Sciatic nerve (tissue), 2 donors: ENCODE results near the gene DENND6B. TPM values are rescaled to one million over a fixed set of nuclear protein-coding genes. Genes with fewer than 3 reads are reported as not detected.

ENCODE experiments used
- ATAC-seq: fragments of 200-7000 bp; cut with Tn5 transposase; one replicate; pipeline ENCODE4 v1.9.1; 2020; ENCODE audit warnings: mild to moderate bottlenecking, moderate library complexity
- DNase-seq: peaks from one replicate; pipeline ENCODE4 v3.0.0-alpha.2; 2020; ENCODE audit warnings: low spot score
- intact Hi-C: fragments of 100-400 bp; cut with DNase I; formaldehyde crosslinking; loops from one replicate; pipeline ENCODE4 v1.14.2; 2022
- total RNA-seq: library from RNA; stranded (reverse); fragmentation: NEBNext Ultra II Directional; extraction: Animal tissue kit (Norgen Biotek cat#: 25700); gene quantifications from one replicate; pipeline ENCODE4 v1.2.1, GENCODE V29; 2021
- donor health status: DM: no; HTN: no; CAD: no.
- donor health status: DM: no; HTN: no; CAD: no.

Gene DENND6B
- total RNA-seq, 1 donor from 2014 or later, result 14.0 TPM

DNA sequence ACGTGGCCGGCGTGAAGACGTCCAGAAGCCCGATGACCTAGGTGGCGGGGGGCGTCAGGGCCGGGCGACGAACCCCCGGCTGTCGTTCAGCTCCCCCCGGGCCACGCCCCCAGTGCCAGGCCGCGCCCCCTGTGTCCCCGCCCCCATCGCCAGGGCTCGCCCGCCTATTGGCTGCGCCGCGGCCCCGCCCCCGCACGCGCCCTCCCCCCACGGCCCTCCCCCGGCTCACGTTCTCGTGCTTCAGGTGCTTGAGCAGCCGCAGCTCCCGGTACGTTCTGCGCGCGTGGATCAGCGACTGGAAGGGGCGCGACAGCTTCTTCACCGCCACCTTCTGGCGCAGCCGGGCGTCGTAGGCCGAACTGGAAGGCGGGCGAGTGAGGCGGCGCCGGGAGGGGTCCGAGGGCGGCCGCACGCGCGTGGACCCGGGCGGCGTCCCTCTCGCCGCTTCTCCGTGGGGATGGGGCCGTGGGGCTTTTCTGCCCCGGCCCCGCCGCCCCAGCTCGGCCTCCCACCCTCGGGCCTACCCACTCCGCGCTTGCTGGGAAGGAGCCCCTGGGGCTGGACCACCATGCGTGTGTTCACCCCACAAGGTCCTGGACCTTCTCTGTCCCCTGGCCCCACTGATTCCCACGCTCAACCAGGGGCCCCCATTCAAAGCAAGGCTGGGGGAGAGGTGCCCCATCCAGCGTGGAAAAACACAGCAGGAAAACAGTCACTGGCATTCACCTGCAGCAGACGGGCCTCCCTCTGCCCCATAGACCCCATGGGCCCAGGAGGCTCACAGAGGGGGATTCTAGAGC, 59.0 kb downstream of the DENND6B start:
- ATAC-seq, result peak; percentile 65
- DNase-seq, result peak; percentile 84
- intact Hi-C loops, result loop anchor here (2.0 kb wide), 1 partner anchor 59 kb away; the partner anchor contains the start of gene DENND6B

GRCh38 chr22:50266994-50267393, 59.8 kb downstream of the DENND6B start:
- intact Hi-C loops, result no loop called here
- no peak for DNase-seq

DNA sequence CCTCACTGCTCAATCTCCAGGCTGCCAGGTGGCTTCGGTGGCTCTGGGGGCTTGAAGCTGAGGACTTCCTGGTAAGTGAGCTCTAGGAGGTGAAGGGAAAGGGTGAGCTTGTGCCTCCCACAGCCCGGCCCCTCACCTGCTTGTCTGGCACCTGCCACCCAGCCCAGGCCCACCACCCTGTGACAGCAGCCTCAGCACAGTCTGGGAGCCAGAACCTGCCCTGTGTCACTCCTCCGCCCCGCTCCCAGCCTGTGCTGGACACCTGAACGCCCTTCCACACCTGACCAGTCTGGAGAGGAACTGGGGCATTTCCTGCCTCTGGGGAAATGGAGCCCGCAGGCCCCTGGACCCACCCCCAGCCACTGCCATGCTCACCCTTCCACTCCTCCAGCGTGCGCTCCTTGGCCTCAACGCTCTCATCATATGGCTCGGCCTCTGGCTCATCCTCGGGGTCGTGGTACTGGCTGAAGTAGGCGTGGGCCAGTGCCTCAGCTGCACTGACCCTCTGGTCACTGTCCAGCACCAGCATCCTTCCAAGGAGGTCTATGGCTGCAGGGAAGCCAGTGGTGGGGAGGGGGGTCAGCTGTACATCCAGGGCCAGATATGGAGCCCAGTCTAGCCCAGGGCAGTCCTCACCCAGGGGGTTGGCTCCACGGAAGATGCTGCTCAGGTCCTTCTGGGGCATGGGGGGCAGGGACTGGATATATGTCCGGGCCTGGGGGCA, 61.7 kb downstream of the DENND6B start:
- intact Hi-C loops, result loop anchor here (5.0 kb wide), 1 partner anchor 72 kb away; no protein-coding TSS in a partner anchor
- no peak for DNase-seq
- no peak for ATAC-seq

More at GRCh38 chr22:50266994-50267393, 59.8 kb downstream of the DENND6B start:
- ATAC-seq, result no peak

DNA sequence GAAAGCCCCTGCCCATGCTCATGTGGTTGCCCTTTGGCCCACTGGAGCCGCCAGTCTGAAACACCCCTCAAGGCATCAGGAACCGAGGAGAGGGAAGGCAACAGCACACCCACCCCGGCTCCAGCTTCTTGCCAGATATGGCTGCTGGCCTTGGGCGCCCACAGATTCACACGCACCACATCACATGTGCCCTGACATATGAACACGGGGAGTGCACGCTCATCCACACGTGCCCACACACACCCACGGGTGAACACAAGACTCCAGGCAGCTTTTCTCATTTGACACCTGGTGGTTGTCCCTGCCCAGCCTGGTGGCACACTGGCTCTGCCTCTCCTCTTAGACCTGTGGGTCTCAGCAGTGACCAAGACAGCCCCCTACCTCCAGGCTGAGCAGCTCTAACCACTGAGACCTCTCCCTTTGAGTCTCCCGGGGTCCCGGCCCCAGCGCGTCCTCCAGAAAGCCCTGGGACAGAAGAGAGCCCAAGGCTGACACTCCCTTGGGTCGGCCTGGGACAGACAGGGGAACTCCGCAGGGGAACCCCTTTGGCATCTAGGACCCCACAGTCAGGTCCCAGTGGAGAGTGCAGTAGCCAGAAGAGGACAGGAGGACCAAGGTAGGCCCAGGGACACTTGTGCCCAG, 62.6 kb downstream of the DENND6B start:
- ATAC-seq (no peak), DNase-seq (no peak)
- intact Hi-C loops, result loop anchor here (5.0 kb wide), 1 partner anchor 73 kb away; no protein-coding TSS in a partner anchor

- intact Hi-C loops, result loop anchor here (5.0 kb wide), 1 partner anchor 74 kb away; no protein-coding TSS in a partner anchor
- ATAC-seq, result no peak
- no peak for DNase-seq
Observed at GRCh38 chr22:50262973-50263617, 63.7 kb downstream of the DENND6B start.

GRCh38 chr22:50262460-50262911, 64.3 kb downstream of the DENND6B start:
- DNase-seq (no peak), ATAC-seq (no peak)
- intact Hi-C loops, result loop anchor here (5.0 kb wide), 1 partner anchor 75 kb away; no protein-coding TSS in a partner anchor

DNA sequence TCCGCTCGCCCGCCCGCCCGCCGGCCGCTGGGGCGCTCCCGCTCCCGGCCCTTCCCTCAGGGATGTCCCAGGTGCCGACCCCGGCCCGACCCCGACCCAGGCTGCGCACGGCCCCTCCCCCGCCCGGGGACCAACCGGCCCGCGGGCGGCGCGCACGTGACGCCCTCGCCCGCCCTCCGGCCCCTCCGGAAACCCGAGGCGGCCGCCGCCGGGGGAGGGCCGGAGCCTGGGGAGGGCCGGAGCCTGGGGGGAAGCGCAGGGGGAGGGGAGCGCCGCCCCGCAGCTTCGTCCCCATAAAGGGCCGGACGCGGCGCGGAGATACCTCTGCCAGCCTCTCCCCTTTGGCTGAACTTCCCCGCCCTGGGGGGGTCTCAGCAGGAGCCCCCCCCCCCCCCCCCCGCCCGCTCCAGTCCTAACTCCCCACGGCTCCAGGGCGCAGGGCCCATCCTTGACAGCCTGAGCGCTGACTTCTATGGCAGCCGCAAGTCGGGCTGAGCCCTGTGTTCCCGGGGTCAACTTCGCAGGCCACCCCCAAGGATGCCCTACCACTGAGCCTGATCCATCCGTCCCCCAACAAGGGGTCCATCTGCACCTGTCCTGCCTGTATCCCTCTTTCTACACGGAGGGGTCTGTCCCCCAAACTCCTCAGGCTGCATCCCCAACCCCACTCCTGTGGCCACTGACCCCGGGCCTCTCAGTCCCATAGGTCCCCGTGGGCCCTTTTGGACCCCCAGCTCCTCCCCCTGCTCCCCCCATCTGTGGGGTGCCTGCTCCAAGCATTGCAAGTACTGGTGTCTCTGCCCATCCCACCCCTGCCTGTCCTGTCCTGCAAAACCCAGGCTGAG, 65.0 kb downstream of the DENND6B start, which contains the start of gene MAPK12:
MAPK12 (minus strand) TSS at position 69 of the 845 bp plus-strand sequence. CDS start 174 bp downstream, outside the sequence.
- no peak for DNase-seq
- ATAC-seq, result peak; percentile 1
- intact Hi-C loops, result loop anchor here (5.0 kb wide), 1 partner anchor 75 kb away; no protein-coding TSS in a partner anchor

- intact Hi-C loops, result loop anchor here (5.0 kb wide), 1 partner anchor 76 kb away; no protein-coding TSS in a partner anchor
- ATAC-seq, result peak; percentile 34
- DNase-seq, result no peak
Observed at GRCh38 chr22:50260801-50261614, 65.8 kb downstream of the DENND6B start.

GRCh38 chr22:50260434-50260800, 66.4 kb downstream of the DENND6B start:
- DNase-seq (no peak), ATAC-seq (no peak)
- intact Hi-C loops, result loop anchor here (5.0 kb wide), 1 partner anchor 77 kb away; no protein-coding TSS in a partner anchor

GRCh38 chr22:50259302-50259701, 67.5 kb downstream of the DENND6B start:
- ATAC-seq (no peak), DNase-seq (no peak)
- intact Hi-C loops, result no loop called here

Other genes with a start within 250 kb of the DENND6B start
- gene MLC1, start 241.6 kb downstream of the DENND6B start, total RNA-seq, result 0.45 TPM
- gene MOV10L1, start 237.0 kb downstream of the DENND6B start, total RNA-seq, result 1.6 TPM
- gene PANX2, start 156.3 kb downstream of the DENND6B start, total RNA-seq, result 0.76 TPM
- 22.8 TPM for gene TRABD, start 141.1 kb downstream of the DENND6B start, total RNA-seq
- 22.6 TPM for gene SELENOO, start 126.0 kb downstream of the DENND6B start, total RNA-seq
- 47.6 TPM for gene TUBGCP6, start 82.0 kb downstream of the DENND6B start, total RNA-seq
- 32.4 TPM for gene HDAC10, start 75.7 kb downstream of the DENND6B start, total RNA-seq
- gene MAPK12, start 65.3 kb downstream of the DENND6B start, total RNA-seq, result 17.8 TPM
- 20.4 TPM for gene MAPK11, start 56.6 kb downstream of the DENND6B start, total RNA-seq
- 160 TPM for gene PLXNB2, start 19.4 kb downstream of the DENND6B start, total RNA-seq
- 42.1 TPM for gene PPP6R2, start 16.3 kb upstream of the DENND6B start, total RNA-seq
- 73.4 TPM for gene SBF1, start 148.0 kb upstream of the DENND6B start, total RNA-seq
- gene ADM2, start 154.5 kb upstream of the DENND6B start, total RNA-seq, result 0.09 TPM
- gene MIOX, start 159.8 kb upstream of the DENND6B start, total RNA-seq, result not detected
- 48.4 TPM for gene LMF2, start 180.7 kb upstream of the DENND6B start, total RNA-seq
- 39.8 TPM for gene NCAPH2, start 181.2 kb upstream of the DENND6B start, total RNA-seq
- gene SCO2, start 198.6 kb upstream of the DENND6B start, total RNA-seq, result 1.9 TPM
- gene TYMP, start 203.0 kb upstream of the DENND6B start, total RNA-seq, result 44.5 TPM
- 0.13 TPM for gene KLHDC7B, start 218.9 kb upstream of the DENND6B start, total RNA-seq
- not detected for gene SYCE3, start 235.9 kb upstream of the DENND6B start, total RNA-seq